ENCODE results near the gene RPL31.

Gene RPL31

DNA sequence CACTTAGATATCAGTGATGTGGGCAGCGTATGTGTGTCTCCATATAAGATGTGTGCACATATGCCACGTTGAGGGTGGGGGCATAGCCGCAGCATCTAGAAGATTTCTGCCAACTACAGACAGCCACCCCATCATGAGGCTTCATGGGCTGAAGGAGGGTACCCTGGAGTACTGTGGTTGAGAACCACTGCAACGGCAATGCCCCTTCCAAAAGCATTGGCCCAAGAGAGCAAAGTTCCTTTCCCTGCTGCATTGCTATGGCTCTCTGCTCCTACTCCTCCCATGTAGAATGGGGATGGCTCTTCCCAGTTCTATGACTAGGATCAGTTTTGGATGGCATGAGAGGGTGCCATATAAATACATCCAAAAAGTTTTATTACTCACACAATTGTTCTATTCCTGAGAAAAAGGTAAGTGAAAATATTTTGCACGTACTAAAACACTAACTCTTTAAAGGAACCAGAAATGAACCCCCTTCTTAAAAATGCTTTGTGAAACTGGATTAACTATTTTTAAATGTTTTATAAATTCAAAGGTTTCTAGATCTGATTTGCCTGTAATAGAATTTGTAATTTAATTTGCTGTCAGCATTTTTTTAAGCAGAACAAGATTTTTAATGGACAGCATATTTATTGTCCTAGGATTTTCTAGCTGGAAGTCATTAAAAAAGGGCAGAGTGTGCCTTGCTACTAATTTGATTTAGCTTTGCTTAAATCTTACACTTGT, 4.4 kb upstream of the RPL31 start:
- DNase-seq = no peak

DNA sequence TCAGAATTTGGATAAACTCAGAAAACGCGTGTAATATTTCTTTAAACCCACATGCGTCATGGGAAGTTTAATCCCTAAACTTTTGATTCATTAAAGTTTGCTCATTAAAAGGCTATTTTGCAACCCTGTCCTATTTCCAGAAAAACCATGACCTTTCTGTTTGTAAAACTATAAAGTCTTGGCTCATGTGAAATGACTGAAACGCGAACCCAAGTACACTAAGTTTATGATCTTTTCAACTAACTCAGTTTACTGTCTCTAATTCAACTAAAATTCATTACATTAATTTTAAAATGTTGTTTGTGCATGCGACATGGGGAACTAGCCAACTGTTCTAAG, 3.9 kb upstream of the RPL31 start:
- no peak for DNase-seq

GRCh38 chr2:100999995-101000394, 2.1 kb upstream of the RPL31 start:
- no peak for DNase-seq

- DNase-seq = no peak
These were observed 631 bp downstream of the RPL31 start for GRCh38 chr2:101002562-101003277.

DNA sequence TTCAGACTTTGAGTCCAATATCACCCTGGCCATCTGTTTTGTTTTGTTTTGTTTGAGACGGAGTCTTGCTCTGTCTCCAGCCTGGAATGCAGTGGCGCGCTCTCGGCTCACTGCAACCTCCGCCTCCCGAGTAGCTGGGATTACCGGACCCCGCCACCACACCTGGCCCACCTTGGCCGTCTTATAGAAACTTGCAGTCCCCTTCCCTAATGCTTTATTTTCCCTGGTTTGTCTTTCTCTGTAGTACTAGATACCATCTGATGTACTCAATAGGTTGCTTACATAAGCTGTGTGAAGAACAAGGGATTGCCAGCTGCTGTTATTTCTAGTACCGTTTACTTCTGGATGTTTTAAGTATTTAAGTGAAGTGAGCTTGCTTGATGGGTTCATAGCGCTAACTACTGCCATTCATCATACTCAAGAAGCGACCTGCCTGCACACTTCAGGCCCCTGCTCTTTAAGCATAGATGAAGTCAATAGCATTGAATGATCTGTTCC, 1.2 kb downstream of the RPL31 start:
- no peak for DNase-seq

DNA sequence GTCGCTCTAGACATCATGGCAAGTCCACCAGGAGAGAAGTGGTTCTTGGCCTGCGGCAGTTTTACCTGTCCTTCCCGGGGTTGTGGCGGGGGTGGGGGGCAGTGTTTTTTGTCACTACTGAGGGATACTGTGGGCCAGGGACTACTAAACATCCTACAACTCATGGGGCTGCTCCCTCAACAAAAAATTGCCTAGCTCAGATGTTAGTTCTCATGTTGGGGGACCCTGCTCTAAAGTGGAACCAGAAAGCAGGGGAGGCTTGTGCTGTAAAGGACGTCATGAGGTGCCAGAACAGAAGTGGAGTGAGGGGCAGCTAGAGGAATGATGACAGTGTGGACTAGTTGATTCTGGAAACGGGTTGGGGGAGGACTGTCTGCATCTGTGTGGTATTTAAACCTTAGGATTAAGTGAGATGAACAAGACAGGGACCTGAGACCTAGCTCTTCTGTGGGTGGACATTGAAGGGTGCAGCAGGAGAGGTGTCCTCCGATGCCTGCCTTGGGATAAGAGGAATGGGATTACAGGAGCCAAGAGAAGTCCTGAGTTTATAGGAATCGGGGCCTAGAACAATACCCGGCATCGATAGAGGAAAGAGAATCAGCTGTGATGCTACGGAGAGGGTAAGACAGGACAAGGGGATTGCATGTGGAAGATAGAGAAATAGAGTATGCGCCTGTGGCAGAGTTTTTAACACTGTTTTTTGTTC, 2.7 kb downstream of the RPL31 start:
- no peak for DNase-seq

- no peak for DNase-seq
These were observed 4.1 kb downstream of the RPL31 start for GRCh38 chr2:101006065-101006715.

DNA sequence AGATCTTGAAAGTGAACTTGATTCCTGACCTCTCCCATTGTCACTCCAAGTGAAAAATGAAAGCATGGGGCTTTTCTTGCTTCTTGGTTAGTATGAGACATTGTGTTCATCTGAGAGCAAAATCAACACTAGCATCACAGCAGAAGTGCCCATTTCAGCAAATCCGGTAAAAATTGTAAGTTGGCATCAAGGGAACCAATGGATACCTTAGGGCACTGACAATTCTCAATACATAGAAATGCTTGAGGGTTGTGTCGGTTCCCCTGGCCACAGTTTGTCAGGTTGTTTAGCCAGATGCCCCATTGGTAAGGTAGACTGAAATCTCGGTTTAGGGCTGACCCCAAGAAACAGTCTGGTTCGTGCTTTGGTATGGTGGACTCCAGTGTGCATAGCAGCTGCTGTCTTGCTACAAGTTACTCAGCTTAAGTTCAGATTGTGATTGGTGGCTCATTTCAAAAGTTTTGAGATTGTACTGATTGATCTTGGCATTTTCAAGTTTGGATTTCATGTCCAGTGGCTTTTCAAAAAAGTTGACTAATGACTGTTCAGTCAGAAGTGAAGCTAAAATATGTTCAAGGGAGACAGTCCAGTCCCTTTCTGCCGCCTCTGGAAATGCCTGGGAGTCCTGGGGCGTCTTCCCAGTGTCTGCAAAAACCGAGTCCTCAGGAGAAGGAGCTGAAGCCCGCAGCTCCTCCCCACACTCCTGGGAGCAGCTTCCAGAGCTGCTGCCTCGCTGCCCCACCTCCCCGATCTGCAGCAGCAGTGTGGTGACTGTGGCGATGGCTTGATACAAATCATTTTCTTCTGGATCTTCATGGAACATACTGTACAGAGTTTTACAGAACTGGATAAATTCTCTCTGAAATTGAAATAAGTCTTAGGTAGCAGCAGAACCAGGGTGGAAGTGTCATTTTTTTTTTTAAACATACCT, 5.6 kb downstream of the RPL31 start:
- DNase-seq = no peak

GRCh38 chr2:101011152-101011551, 9.1 kb downstream of the RPL31 start:
- no peak for DNase-seq

DNA sequence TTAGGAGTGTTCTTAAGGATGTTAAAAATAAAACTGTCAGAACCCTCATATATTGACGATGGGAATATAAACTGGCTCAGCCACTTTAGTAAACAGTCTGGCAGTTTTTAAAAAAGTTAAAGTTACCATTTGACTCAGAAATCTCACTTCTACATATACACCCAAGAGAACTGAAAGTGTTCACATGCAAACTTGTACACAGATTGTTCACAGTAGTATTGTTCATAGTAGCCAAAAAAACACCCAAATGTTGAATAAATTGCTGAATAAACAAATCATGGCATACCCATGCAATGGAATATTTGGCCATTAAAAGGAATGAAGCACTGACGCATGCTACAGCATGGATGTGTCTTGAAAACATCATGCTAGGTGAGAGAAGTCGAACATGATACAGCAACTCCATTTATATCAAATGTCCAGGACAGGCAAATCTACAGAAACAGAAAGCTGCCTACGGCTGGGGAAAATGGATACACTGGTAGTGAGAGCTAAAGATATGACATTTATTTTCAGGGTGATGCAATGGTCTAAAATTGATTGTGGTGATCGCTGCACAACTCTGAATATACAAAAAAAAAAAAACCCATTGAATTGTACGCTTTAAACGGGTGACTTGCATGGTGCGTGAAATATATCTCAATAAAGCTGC, 10.1 kb downstream of the RPL31 start:
- no peak for DNase-seq

DNA sequence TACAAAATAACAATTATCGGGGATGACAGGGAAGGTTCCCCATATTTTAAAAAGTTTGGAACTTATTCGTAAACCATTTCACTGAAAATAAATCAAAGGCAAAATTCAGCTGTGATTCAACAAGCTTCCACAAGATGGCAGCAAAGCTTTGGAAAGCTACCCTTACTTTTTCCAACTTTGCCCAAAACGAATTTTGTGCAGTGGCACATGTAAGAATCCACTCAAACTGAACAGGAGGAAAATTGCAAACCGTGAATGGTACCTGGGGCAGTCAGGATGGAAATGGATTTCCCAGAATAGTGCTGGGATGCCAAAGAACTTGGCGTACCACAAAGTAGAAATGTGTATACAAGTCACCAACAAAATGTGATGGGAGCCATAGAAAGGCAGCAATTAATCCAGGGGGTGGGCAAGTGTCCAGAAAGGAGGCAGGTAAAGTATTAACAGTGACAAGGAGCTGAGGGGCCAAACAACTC, 10.7 kb downstream of the RPL31 start:
- DNase-seq = no peak

GRCh38 chr2:101014264-101014857, 12.3 kb downstream of the RPL31 start:
- DNase-seq = no peak

DNA sequence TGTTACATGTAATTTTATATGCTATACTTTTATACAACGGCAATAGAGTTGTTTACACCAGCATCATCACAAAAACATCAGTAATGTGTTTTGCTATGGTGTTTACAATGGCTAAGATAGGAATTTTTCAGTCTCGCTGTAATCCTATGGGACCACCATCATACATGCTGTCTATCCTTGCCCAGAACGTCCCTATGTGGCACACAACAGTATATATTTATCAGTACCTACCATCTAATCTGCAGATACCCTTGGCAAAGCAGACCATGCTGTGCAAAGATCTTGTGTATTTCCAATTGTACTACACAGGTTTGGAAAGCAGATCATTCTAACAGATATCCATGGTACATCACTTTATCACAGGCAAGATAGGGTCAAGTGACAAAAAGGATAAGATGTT, 15.3 kb downstream of the RPL31 start:
- no peak for DNase-seq

GRCh38 chr2:101018934-101019333, 16.8 kb downstream of the RPL31 start:
- no peak for DNase-seq

DNA sequence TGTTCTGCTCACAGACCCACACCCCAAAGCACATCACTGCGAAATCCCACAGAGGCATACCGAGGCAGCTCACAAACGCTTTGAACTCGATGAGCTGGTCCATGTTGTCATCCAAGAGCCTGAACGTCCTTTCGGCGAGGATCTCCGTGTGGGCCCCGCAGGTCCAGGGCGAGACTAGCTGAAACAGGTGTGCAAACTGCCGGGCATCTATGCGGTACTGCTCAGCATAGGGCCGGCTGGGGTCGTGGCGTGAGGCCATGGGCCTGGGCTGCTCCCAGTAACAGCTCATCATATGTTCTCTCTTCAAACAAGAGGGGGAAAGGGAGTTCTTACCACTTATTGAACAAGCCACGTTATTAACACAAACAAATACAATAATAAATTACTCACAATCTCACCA, 20.1 kb downstream of the RPL31 start:
- DNase-seq = no peak

- DNase-seq = no peak
These were observed 21.4 kb downstream of the RPL31 start for GRCh38 chr2:101023327-101024107.

GRCh38 chr2:101025561-101025960, 23.5 kb downstream of the RPL31 start:
- DNase-seq = no peak

DNA sequence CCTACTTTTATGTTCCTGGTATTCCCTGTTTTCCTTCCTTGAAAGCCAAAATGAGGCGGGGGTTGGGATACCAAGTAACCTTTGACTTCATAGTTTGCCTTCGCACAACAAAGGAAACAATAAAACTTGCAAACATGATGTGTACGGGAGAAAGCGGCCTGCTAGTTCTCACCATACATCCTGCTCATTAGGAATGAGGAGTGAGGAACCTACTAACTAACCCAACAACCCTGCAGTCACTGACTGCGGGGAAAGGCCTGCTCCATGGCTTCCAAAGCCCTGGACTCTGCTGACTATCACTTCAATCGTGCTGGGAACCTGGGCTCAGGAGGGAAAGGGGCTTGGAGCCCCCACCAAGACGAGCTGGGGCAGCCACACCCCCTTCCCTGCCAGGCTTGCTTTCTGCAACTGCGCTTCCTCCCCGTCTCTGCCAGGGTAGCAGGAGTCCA, 24.2 kb downstream of the RPL31 start:
- DNase-seq = no peak

- no peak for DNase-seq
These were observed 24.9 kb downstream of the RPL31 start for GRCh38 chr2:101026923-101027469.

DNA sequence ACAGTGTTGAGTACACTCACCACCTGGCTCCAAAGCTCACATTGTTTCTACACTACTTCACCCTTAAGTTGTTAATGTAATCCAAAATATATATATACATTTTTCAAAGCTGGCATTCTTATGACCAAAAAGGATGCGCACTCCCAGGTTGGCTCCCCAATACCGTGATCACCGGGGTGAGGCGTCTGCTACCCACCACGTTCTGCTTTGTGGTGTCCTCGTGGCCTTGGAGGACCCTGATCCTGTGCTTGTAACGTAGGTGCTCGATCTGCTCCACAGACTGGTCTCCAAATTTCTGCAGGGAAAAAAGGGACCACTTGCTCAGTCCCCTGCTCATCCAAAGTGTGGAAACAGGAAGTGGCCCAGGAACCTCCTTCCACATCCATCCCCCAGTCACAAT, 25.8 kb downstream of the RPL31 start:
- DNase-seq = no peak
